Measurements from ENCODE around the gene RIC3.

The RIC3 gene

GRCh38 chr11:8102965-8103364 lies 65.9 kb downstream of the RIC3 start:
- no peak for DNase-seq (ENCODE audit: low read depth)

- DNase-seq (ENCODE audit: low read depth): no peak
Observed at GRCh38 chr11:8102296-8102915, 66.4 kb downstream of the RIC3 start.

GRCh38 chr11:8101421-8101820 lies 67.4 kb downstream of the RIC3 start:
- no peak for DNase-seq (ENCODE audit: low read depth)

GRCh38 chr11:8100605-8101004 lies 68.2 kb downstream of the RIC3 start:
- DNase-seq (ENCODE audit: low read depth): no peak

- no peak for DNase-seq (ENCODE audit: low read depth)
Observed at GRCh38 chr11:8100158-8100557, 68.7 kb downstream of the RIC3 start.

GRCh38 chr11:8099291-8099899 lies 69.4 kb downstream of the RIC3 start:
- peak; percentile 46 for DNase-seq (ENCODE audit: low read depth)

- DNase-seq (ENCODE audit: low read depth): no peak
Observed at GRCh38 chr11:8098879-8099278, 69.9 kb downstream of the RIC3 start.

GRCh38 chr11:8098361-8098760 lies 70.5 kb downstream of the RIC3 start:
- peak; percentile 51 for DNase-seq (ENCODE audit: low read depth)

GRCh38 chr11:8097926-8098325 lies 70.9 kb downstream of the RIC3 start:
- no peak for DNase-seq (ENCODE audit: low read depth)

GRCh38 chr11:8097468-8097867 lies 71.4 kb downstream of the RIC3 start:
- no peak for DNase-seq (ENCODE audit: low read depth)

GRCh38 chr11:8097062-8097461 lies 71.8 kb downstream of the RIC3 start:
- no peak for DNase-seq (ENCODE audit: low read depth)

GRCh38 chr11:8096575-8096974 lies 72.2 kb downstream of the RIC3 start:
- DNase-seq (ENCODE audit: low read depth): no peak

- DNase-seq (ENCODE audit: low read depth): no peak
Observed at GRCh38 chr11:8095806-8096522, 72.9 kb downstream of the RIC3 start.

GRCh38 chr11:8095371-8095770 lies 73.5 kb downstream of the RIC3 start:
- DNase-seq (ENCODE audit: low read depth): no peak

- DNase-seq (ENCODE audit: low read depth): no peak
Observed at GRCh38 chr11:8094656-8095055, 74.2 kb downstream of the RIC3 start.

GRCh38 chr11:8093931-8094575 lies 74.8 kb downstream of the RIC3 start:
- DNase-seq (ENCODE audit: low read depth): no peak

GRCh38 chr11:8092587-8093424 lies 76.0 kb downstream of the RIC3 start:
- no peak for DNase-seq (ENCODE audit: low read depth)

- no peak for DNase-seq (ENCODE audit: low read depth)
Observed at GRCh38 chr11:8091721-8092120, 77.1 kb downstream of the RIC3 start.

GRCh38 chr11:8090756-8091155 lies 78.1 kb downstream of the RIC3 start:
- DNase-seq (ENCODE audit: low read depth): no peak

- DNase-seq (ENCODE audit: low read depth): no peak
Observed at GRCh38 chr11:8089791-8090510, 78.9 kb downstream of the RIC3 start.

GRCh38 chr11:8087756-8088155 lies 81.1 kb downstream of the RIC3 start:
- no peak for DNase-seq (ENCODE audit: low read depth)
